ENCODE measurements around the gene TAMALIN. TPM values are rescaled to one million over a fixed set of nuclear protein-coding genes. Genes with fewer than 3 reads are reported as not detected.
A peak's percentile ranks its signal among the peaks of the same experiment; 100 is the strongest.
"Not testable (repeated sequence)": the region's sequence is repeated elsewhere in the genome, so short reads cannot be mapped to it uniquely, and the experiment has no call there.

TAMALIN gene
- total RNA-seq, 4 donors from 2014 or later: 19.0 to 67.9 (median 29.5) TPM

DNA sequence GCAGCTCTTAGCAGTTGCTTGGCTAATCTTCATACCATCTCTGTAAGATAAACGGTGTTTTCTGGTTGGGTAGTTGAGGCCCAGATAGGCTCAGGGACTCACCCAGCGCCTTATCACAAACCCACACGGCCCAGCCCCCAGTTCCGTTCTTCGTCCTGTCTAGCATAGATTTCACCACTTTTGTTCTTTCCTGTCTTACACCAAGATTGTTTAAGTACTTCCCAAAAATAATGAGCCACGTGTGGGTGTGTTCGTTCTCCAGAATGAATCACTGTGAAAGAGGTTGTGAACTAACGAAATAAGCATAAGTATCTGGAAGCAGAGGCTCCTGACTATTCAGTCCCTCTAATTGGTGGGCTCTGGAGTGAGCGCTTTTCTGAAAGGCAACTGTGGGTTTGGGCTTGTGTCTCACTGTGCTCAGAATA is 33.9 kb upstream of the TAMALIN start:
- DNase-seq (ENCODE audit: low spot score) (no peak), ATAC-seq (ENCODE audit: low FRiP score) (peak; percentile 88)
- TF ChIP-seq, protein P1, sequence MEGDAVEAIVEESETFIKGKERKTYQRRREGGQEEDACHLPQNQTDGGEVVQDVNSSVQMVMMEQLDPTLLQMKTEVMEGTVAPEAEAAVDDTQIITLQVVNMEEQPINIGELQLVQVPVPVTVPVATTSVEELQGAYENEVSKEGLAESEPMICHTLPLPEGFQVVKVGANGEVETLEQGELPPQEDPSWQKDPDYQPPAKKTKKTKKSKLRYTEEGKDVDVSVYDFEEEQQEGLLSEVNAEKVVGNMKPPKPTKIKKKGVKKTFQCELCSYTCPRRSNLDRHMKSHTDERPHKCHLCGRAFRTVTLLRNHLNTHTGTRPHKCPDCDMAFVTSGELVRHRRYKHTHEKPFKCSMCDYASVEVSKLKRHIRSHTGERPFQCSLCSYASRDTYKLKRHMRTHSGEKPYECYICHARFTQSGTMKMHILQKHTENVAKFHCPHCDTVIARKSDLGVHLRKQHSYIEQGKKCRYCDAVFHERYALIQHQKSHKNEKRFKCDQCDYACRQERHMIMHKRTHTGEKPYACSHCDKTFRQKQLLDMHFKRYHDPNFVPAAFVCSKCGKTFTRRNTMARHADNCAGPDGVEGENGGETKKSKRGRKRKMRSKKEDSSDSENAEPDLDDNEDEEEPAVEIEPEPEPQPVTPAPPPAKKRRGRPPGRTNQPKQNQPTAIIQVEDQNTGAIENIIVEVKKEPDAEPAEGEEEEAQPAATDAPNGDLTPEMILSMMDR (IDR thresholded peaks at IDR 0.05): no peak

DNA sequence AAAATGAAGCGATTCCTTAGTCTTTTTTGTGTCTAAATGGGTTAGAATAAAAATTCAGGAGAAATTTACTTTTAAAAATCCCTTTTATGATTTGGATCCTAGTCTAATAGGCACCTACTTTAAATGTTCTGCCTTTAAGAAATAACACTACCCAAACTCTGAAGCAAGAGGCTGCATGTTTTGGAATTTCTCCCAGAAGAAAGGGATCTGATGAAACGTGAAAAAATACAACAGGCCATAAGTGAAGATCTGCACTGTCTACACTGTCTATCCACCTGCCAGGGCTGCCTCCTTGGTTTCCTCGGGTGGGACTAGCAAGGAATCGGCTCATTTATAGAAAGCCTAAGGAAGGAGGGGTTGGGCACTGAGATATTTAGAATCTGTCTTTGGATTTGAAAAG is 33.2 kb upstream of the TAMALIN start:
- TF ChIP-seq, protein P1 (IDR thresholded peaks at IDR 0.05): no peak
- no peak for ATAC-seq (ENCODE audit: low FRiP score)
- no peak for DNase-seq (ENCODE audit: low spot score)

DNA sequence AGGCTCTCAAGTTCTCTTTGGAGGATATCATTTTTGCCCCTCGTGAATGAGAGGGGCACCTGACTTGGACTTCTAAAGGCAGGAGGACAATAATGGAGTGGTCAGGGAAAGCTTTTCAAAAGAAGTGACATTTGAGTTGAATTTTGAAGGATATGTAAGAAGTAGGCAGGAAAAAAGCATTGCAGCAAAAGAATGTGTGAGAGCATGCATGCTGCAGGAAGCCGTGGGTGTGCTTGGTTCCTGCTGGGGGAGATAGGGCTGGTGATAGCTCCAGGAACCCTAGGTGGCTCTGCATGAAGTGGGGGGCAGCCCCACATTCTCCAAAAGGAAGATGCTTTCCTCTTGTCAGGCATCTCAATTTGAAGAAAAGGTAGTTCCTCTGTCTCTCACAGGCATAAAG is 32.1 kb upstream of the TAMALIN start:
- TF ChIP-seq, protein P1 (IDR thresholded peaks at IDR 0.05): no peak
- ATAC-seq (ENCODE audit: low FRiP score) (no peak), DNase-seq (ENCODE audit: low spot score) (no peak)

DNA sequence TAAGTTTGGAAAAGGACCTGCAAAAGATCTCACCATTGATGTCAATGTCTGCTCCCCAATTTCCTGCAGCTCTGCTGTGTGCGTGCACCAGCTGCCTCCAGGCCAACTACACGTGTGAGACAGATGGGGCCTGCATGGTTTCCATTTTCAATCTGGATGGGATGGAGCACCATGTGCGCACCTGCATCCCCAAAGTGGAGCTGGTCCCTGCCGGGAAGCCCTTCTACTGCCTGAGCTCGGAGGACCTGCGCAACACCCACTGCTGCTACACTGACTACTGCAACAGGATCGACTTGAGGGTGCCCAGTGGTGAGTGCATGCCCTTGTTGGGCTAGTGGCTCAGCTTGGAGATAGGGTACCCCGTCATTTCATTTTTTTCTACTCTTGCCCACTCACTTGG is 31.6 kb upstream of the TAMALIN start:
- DNase-seq (ENCODE audit: low spot score) (no peak), ATAC-seq (ENCODE audit: low FRiP score) (no peak)
- TF ChIP-seq, protein P1 (IDR thresholded peaks at IDR 0.05): no peak

DNA sequence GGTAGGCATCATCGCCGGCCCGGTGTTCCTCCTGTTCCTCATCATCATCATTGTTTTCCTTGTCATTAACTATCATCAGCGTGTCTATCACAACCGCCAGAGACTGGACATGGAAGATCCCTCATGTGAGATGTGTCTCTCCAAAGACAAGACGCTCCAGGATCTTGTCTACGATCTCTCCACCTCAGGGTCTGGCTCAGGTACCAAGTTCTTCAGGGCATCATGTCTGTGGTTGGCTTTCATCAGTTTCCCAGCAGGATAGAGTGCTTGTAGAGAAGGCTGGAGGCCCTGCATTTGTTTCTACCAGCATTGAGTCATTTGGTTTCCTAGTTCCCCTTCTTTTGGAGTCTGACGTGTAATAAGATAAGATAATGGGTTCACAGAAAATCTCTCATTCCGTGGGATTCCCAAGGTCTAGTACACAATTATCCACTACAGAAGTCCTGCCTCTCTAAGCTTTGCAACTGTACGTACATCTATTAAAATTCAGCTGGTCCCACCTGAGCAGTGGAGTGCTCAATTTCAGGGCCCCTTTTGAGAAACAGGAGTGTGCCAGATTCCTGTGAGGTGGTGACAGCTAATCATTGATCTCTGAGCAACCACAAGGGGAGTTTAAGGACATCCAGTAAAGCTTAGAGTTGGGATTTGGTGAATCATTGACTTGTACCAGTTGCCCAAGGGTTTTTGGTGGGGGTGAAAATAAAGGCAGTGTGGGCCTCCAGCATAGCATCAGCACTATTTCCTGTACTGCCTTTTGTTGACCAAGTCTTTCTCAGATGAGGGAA is 30.2 kb upstream of the TAMALIN start:
- TF ChIP-seq, protein P1 (IDR thresholded peaks at IDR 0.05): no peak
- ATAC-seq (ENCODE audit: low FRiP score) (no peak), DNase-seq (ENCODE audit: low spot score) (no peak)

DNA sequence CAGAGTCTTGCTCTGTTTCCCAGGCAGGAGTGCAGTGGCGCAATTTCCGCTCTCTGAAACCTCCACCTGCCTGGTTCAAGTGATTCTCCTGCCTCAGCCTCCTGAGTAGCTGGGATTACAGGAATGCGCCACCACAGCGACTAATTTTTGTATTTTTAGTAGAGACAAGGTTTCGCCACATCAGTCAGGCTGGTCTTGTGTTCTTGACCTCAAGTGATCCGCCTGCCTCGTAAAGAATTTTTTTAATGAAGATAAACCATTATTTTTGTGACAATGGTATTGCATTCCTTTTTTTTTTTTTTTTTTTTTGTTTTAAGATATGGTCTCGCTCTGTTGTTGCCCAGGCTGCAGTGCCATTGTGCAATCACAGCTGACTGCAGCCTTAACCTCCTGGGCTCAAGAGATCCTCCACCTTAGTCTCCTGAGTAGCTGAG is 29.4 kb upstream of the TAMALIN start:
- ATAC-seq (ENCODE audit: low FRiP score) (no peak), DNase-seq (ENCODE audit: low spot score) (no peak)
- TF ChIP-seq, protein P1 (IDR thresholded peaks at IDR 0.05): no peak

DNA sequence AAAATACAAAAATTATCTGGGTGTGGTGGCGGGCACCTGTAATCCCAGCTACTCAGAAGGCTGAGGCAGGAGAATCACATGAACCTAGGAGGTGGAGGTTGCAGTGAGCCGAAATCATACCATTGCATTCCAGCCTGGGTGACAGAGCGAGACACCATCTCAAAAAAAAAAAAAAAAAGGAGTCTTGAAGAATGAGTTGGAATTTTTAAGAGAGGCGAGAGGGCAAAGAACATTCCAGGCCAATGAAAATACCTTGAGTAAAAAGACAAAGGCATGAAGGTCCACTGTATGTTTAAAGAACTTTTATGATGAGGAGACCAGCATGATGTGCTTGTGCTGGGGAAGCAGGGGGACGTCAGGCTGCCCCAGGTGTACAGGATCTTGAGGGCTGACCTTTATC is 27.4 kb upstream of the TAMALIN start:
- not testable (repeated sequence) for DNase-seq (ENCODE audit: low spot score); ATAC-seq (ENCODE audit: low FRiP score)
